K562 (cell line): ENCODE results near the gene SEMA5A. TPM values are rescaled to one million over a fixed set of nuclear protein-coding genes. Genes with fewer than 3 reads are reported as not detected.

ENCODE experiments used
- ATAC-seq: fragments of 200-7000 bp; cut with Tn5 transposase; 3 replicates; pipeline ENCODE4 v1.9.1; 2020; ENCODE audit warnings: moderate library complexity
- BruUV-seq: library from RNA; stranded (reverse); fragments of 400-500 nt; replicated peaks from 2 replicates; lab custom pipeline; 2021; lab: Mats Ljungman, UMichigan
- CTCF ChIA-PET: fragments of 300-600 bp; formaldehyde crosslinking; extraction: SDS; loops from one replicate; lab custom pipeline; 2021; ENCODE audit warnings: low intra/inter-chr PET ratio; lab: Yijun Ruan, JAX
- POLR2A ChIA-PET: fragments of 300-600, 350-650 bp; sonication (Branson Sonifier 250); formaldehyde crosslinking; extraction: SDS; loops from one replicate; lab custom pipeline; 2021; ENCODE audit warnings: antibody characterized with exemption, inconsistent platforms; lab: Yijun Ruan, JAX
- DNase-seq, 4 experiments: peaks; one replicate each; pipeline versions ENCODE4 v3.0.0 to v3.0.0-alpha.2; 2011 to 2018; ENCODE audit warnings: low spot score in 3 of 4, mixed read lengths in 3 of 4; ENCODE audit errors: extremely low read depth in 1 of 4
- FAIRE-seq: peaks from 2 replicates; lab custom pipeline; 2011; peaks lifted over from hg19 to GRCh38; lab: Jason Lieb, UNC
- H2AFZ ChIP-seq: 2 replicates; pipeline ENCODE4 v1.6.0; 2011; ENCODE audit warnings: low read depth, low read length, control low read depth, inconsistent platforms
- H3K27ac ChIP-seq: fragments of 200-600 bp; 3 replicates; pipeline ENCODE4 v1.8.0; 2011; ENCODE audit warnings: low read depth, mild to moderate bottlenecking, control low read depth, inconsistent platforms, low read length, moderate library complexity, mixed read lengths; ENCODE audit errors: extremely low read depth
- H3K27me3 ChIP-seq, 2 experiments: fragments of 300-600 bp in 1 of 2; 2 replicates in 1 of 2; 3 replicates in 1 of 2; pipeline versions ENCODE4 v1.6.0 to v1.8.0; 2011; ENCODE audit warnings: inconsistent platforms in 2 of 2, low read length in 2 of 2, mild to moderate bottlenecking in 1 of 2, mixed read lengths in 1 of 2, moderate library complexity in 1 of 2; ENCODE audit not compliant: control insufficient read depth in 2 of 2, insufficient read depth in 2 of 2
- H3K36me3 ChIP-seq: fragments of 300-600 bp; 3 replicates; pipeline ENCODE4 v1.8.0; 2011; ENCODE audit warnings: mild to moderate bottlenecking, low read length, inconsistent platforms; ENCODE audit not compliant: control insufficient read depth, insufficient read depth
- H3K4me1 ChIP-seq, 2 experiments: fragments of 200-600 bp in 1 of 2; replicated peaks in 1 of 2; 2 replicates in 1 of 2; 3 replicates in 1 of 2; pipeline versions ENCODE4 v1.5.1 to v1.8.0; 2011; ENCODE audit warnings: inconsistent platforms in 2 of 2, low read length in 2 of 2, mild to moderate bottlenecking in 1 of 2, mixed read lengths in 1 of 2, moderate library complexity in 1 of 2; ENCODE audit not compliant: control insufficient read depth in 2 of 2, insufficient read depth in 2 of 2
- H3K4me2 ChIP-seq: 2 replicates; pipeline ENCODE4 v1.6.1; 2011; ENCODE audit warnings: low read length, control low read depth, inconsistent platforms, mixed read lengths; ENCODE audit not compliant: insufficient read depth
- H3K4me3 ChIP-seq: fragments of 200-600 bp; sonication (generic), shearing (Covaris generic); 2 replicates; pipeline ENCODE4 v1.5.1; 2016; ENCODE audit warnings: control low read depth, inconsistent platforms
- H3K79me2 ChIP-seq: fragments of 200-600 bp; 3 replicates; pipeline ENCODE4 v1.8.0; 2011; ENCODE audit warnings: low read length, inconsistent platforms; ENCODE audit not compliant: control insufficient read depth, insufficient read depth
- H3K9ac ChIP-seq, 2 experiments: 2 replicates each; pipeline versions ENCODE4 v1.6.0 to v1.6.1; 2011; ENCODE audit warnings: low read depth in 2 of 2, low read length in 2 of 2, control low read depth in 1 of 2, inconsistent platforms in 1 of 2, mild to moderate bottlenecking in 1 of 2, mixed read lengths in 1 of 2; ENCODE audit not compliant: insufficient read depth in 1 of 2
- H3K9me1 ChIP-seq: one replicate; pipeline ENCODE4 v1.6.0; 2011; ENCODE audit warnings: inconsistent platforms, mild to moderate bottlenecking, low read length, moderate library complexity; ENCODE audit not compliant: control insufficient read depth, insufficient read depth
- H3K9me3 ChIP-seq: replicated peaks from 2 replicates; pipeline ENCODE4 v1.5.1; 2011; ENCODE audit warnings: low read depth, low read length, inconsistent platforms; ENCODE audit not compliant: control insufficient read depth, insufficient read depth
- H4K20me1 ChIP-seq: replicated peaks from 2 replicates; pipeline ENCODE4 v1.6.1; 2011; ENCODE audit warnings: low read length, inconsistent platforms, mixed read lengths; ENCODE audit not compliant: control insufficient read depth, insufficient read depth
- EZH2 ChIP-seq: IDR thresholded peaks from 2 replicates; pipeline ENCODE4 v1.6.1; 2012; ENCODE audit warnings: low read depth, mild to moderate bottlenecking, inconsistent platforms, low read length, borderline replicate concordance
- GABPA ChIP-seq: fragments of 200-800 bp; sonication (Bioruptor generic); conservative IDR thresholded peaks from 2 replicates; pipeline ENCODE4 v1.6.1; 2016; ENCODE audit warnings: low read depth, missing genetic modification characterization, missing compliant biosample characterization
- HNRNPK ChIP-seq: fragments of 200-400 bp; formaldehyde crosslinking; IDR thresholded peaks from one replicate; pipeline ENCODE4 v1.6.1; 2018; ENCODE audit warnings: mild to moderate bottlenecking, low read depth, low read length; ENCODE audit not compliant: poor library complexity, severe bottlenecking
- KDM1A ChIP-seq, 2 experiments: fragments of 450-650 bp; IDR thresholded peaks; 2 replicates each; pipeline ENCODE4 v1.6.1; 2016; ENCODE audit warnings: mild to moderate bottlenecking in 2 of 2
- MEF2A ChIP-seq: IDR thresholded peaks from 2 replicates; pipeline ENCODE4 v1.6.1; 2011; ENCODE audit warnings: low read depth, mild to moderate bottlenecking, low read length, moderate library complexity; ENCODE audit not compliant: control insufficient read depth
- MIER1 ChIP-seq: fragments of 450-650 bp; IDR thresholded peaks from 2 replicates; pipeline ENCODE4 v1.6.1; 2016; ENCODE audit warnings: antibody characterized with exemption, mild to moderate bottlenecking, low read depth
- MITF ChIP-seq: IDR thresholded peaks from 2 replicates; pipeline ENCODE4 v1.6.1; 2014; ENCODE audit warnings: antibody characterized with exemption
- POLR2G ChIP-seq: fragments of 200-400 bp; formaldehyde crosslinking; IDR thresholded peaks from 2 replicates; pipeline ENCODE4 v1.6.1; 2017; ENCODE audit warnings: low read depth, mild to moderate bottlenecking, antibody characterized with exemption, low read length, moderate library complexity
- RB1 ChIP-seq: fragments of 450-650 bp; IDR thresholded peaks from 2 replicates; pipeline ENCODE4 v1.6.1; 2017; ENCODE audit warnings: low read depth, mild to moderate bottlenecking
- RBM25 ChIP-seq: fragments of 200-400 bp; formaldehyde crosslinking; IDR thresholded peaks from 2 replicates; pipeline ENCODE4 v1.6.1; 2018; ENCODE audit warnings: low read length, low read depth, moderate library complexity; ENCODE audit not compliant: severe bottlenecking
- WGBS: fragments of 100-300 bp; shearing (Covaris generic); methylation state at CpG from one replicate; pipeline ENCODE4 v1.1.6; 2016; ENCODE audit warnings: low coverage, mixed read lengths; ENCODE audit not compliant: insufficient coverage; ENCODE audit errors: missing lambda C conversion rate; 5-methylcytosine and 5-hydroxymethylcytosine counted together
- in situ Hi-C: fragments of 300-500 bp; cut with MboI; formaldehyde crosslinking; loops from 4 replicates; pipeline ENCODE4 v1.15.0; 2018; ENCODE audit warnings: inconsistent platforms, mixed read lengths
- intact Hi-C: fragments of 100-400 bp; cut with micrococcal nuclease; formaldehyde crosslinking; loops from 2 replicates; pipeline ENCODE4 v1.14.2; 2022
- polyA plus RNA-seq, 8 experiments: library from polyadenylated mRNA; depleted of rRNA in 4 of 8; stranded (reverse) in 5 of 8; unstranded in 3 of 8; fragments of >200 nt; fragmentation: Nextera tagmentation in 2 of 8; fragmentation: Illumina TruSeq in 1 of 8; extraction: Ambion mirVana in 2 of 8; extraction: Trizol in 1 of 8; gene quantifications; 2 replicates each; pipeline versions ENCODE4 v1.2.1 to v1.2.3, GENCODE V29; 2011 to 2014; ENCODE audit warnings: inconsistent platforms in 1 of 8, missing spikeins in 1 of 8
- total RNA-seq, 7 experiments: library from RNA; depleted of rRNA in 6 of 7; stranded (reverse); fragments of >200 nt in 6 of 7; fragmentation: Illumina TruSeq in 2 of 7; extraction: Trizol in 2 of 7; gene quantifications; 2 replicates each; pipeline versions ENCODE4 v1.2.1 to v1.2.3, GENCODE V29; 2011 to 2021; ENCODE audit warnings: low replicate concordance in 1 of 7

The SEMA5A gene
- total and polyA plus RNA-seq, 9 of the 15 experiments (the other 6 are each of a cell fraction or from before 2014, with no cell fraction given) = 0.02 TPM; not detected in 8

- TF ChIP-seq POLR2G (no peak), EZH2 (no peak), GABPA (tag) (no peak), RBM25 (no peak), MIER1 (no peak), MITF (no peak), RB1 (no peak), HNRNPK (no peak)
- TF ChIP-seq, all 486 proteins: peak for 0
Measured at GRCh38 chr5:9066349-9066748, 479.5 kb downstream of the SEMA5A start (continued).

- Histone ChIP-seq H3K9me3 (no peaks in the 10 kb centered on the region), H3K27me3 (no peaks in the 10 kb centered on the region), H2AFZ (no peak overlapping the region), H3K9me1 (no peaks in the 10 kb centered on the region), H3K4me3 (no peak overlapping the region), H3K4me2 (no peak overlapping the region), H4K20me1 (no peaks in the 10 kb centered on the region), H3K36me3 (no peaks in the 10 kb centered on the region), H3K27ac (no peak overlapping the region), H3K79me2 (no peaks in the 10 kb centered on the region), H3K9ac (no peak overlapping the region), H3K4me1 (no peaks in the 10 kb centered on the region)
- 0% methylated on average over 3 of the region's 3 CpGs for WGBS
- intact Hi-C loops (no loop called here), in situ Hi-C loops (no loop called here)
- FAIRE-seq = no peak
- ATAC-seq = no peak
- DNase-seq = no peak
- POLR2A ChIA-PET = no interaction called here
- CTCF ChIA-PET = no interaction called here
- TF ChIP-seq MEF2A (no peak), KDM1A (IDR thresholded peaks at IDR 0.05) (no peak)
- TF ChIP-seq, all 486 proteins: peak for 0
- no TSS peak for BruUV-seq
Measured at GRCh38 chr5:9063615-9064245, 482.1 kb downstream of the SEMA5A start.
